Left renal pelvis (tissue), 4 donors: ENCODE results near the gene RUNX1. TPM values are rescaled to one million over a fixed set of nuclear protein-coding genes. Genes with fewer than 3 reads are reported as not detected.
"Not testable (repeated sequence)": the region's sequence is repeated elsewhere in the genome, so short reads cannot be mapped to it uniquely, and the experiment has no call there.

Experiments
- DNase-seq, 4 donors: peaks; one replicate each; pipeline ENCODE4 v3.0.0-alpha.2; 2013; ENCODE audit warnings: low read depth in 4 of 4, low spot score in 3 of 4
- polyA plus RNA-seq, 4 donors: library from polyadenylated mRNA; unstranded; fragments of 120-200 nt; gene quantifications; one replicate each; pipeline ENCODE4 v1.2.1, GENCODE V29; 2013; ENCODE audit not compliant: insufficient read length in 4 of 4

The RUNX1 gene
- polyA plus RNA-seq, 4 donors: 2.4 to 3.4 (median 3.1) TPM

GRCh38 chr21:34818662-34819158, 230.4 kb downstream of the RUNX1 start:
- DNase-seq: no peak

- no peak for DNase-seq
These were observed 231.1 kb downstream of the RUNX1 start for GRCh38 chr21:34817821-34818661.

- no peak for DNase-seq
These were observed 233.0 kb downstream of the RUNX1 start for GRCh38 chr21:34815831-34816705.

- DNase-seq: no peak
These were observed 234.6 kb downstream of the RUNX1 start for GRCh38 chr21:34814529-34814951.

- no peak for DNase-seq
These were observed 235.7 kb downstream of the RUNX1 start for GRCh38 chr21:34813266-34813894.

GRCh38 chr21:34812504-34813265, 236.4 kb downstream of the RUNX1 start:
- DNase-seq: no peak

- no peak for DNase-seq
These were observed 237.7 kb downstream of the RUNX1 start for GRCh38 chr21:34811368-34811767.

- no peak for DNase-seq
These were observed 238.3 kb downstream of the RUNX1 start for GRCh38 chr21:34810786-34811185.

- DNase-seq: no peak
These were observed 239.3 kb downstream of the RUNX1 start for GRCh38 chr21:34809822-34810221.

GRCh38 chr21:34808569-34809204, 240.4 kb downstream of the RUNX1 start:
- no peak for DNase-seq

GRCh38 chr21:34807881-34808568, 241.1 kb downstream of the RUNX1 start:
- no peak for DNase-seq

GRCh38 chr21:34807146-34807880, 241.8 kb downstream of the RUNX1 start:
- no peak for DNase-seq

GRCh38 chr21:34806423-34806822, 242.7 kb downstream of the RUNX1 start:
- no peak for DNase-seq

GRCh38 chr21:34805157-34805556, 243.9 kb downstream of the RUNX1 start:
- no peak for DNase-seq

- DNase-seq: not testable (repeated sequence)
These were observed 244.5 kb downstream of the RUNX1 start for GRCh38 chr21:34804584-34804983.

- DNase-seq: no peak
These were observed 245.2 kb downstream of the RUNX1 start for GRCh38 chr21:34803782-34804370.

- DNase-seq: no peak
These were observed 246.8 kb downstream of the RUNX1 start for GRCh38 chr21:34802180-34802899.
